ENCODE results near the gene C19orf25. TPM values are rescaled to one million over a fixed set of nuclear protein-coding genes. Genes with fewer than 3 reads are reported as not detected.

Gene C19orf25
- total and polyA plus RNA-seq, 10 of the 15 experiments (the other 5 are each of a cell fraction or from before 2014, with no cell fraction given) = 1.2 to 67.0 (median 25.6) TPM

- WGBS (ENCODE audit: insufficient coverage, insufficient replicate concordance, low lambda C conversion rate, missing lambda C conversion rate) = 85% methylated on average over 31 of the region's 36 CpGs
- ChIA-PET POLR2A (no interaction called here), CTCF (no interaction called here), RAD21 (ENCODE audit: unreplicated experiment) (no interaction called here), SMC1A (ENCODE audit: uncharacterized antibody, unreplicated experiment) (no interaction called here)
- Histone ChIP-seq H4K20me1 (ENCODE audit: control insufficient read depth, insufficient read depth) (no peaks in the 10 kb centered on the region), H3K9ac (ENCODE audit: control insufficient read depth, insufficient read depth, low read length) (no peak overlapping the region), H3K27me3 (replicated peaks in 1 of 2; ENCODE audit: control insufficient read depth in 2 of 2, insufficient read depth in 2 of 2, low read length in 1 of 2) (no peaks in the 10 kb centered on the region), H3K36me3 (ENCODE audit: control insufficient read depth in 2 of 2, insufficient read depth in 2 of 2, low read length in 1 of 2) (no peaks in the 10 kb centered on the region), H3K4me1 (ENCODE audit: control insufficient read depth, insufficient read depth, low read length) (no peaks in the 10 kb centered on the region), H2AFZ (ENCODE audit: control insufficient read depth, low read depth, low read length) (no peak overlapping the region), H3K4me2 (ENCODE audit: control insufficient read depth, insufficient read depth) (no peak overlapping the region), H3K27ac (ENCODE audit: control insufficient read depth, insufficient read depth) (no peak overlapping the region), H3K4me3 (no peak overlapping the region), H3K79me2 (ENCODE audit: control insufficient read depth, insufficient read depth, low read length) (peaks cover 8% of the 10 kb centered on the region), H3K9me3 (replicated peaks; ENCODE audit: control insufficient read depth, insufficient read depth, low read length) (no peaks in the 10 kb centered on the region)
- intact Hi-C loops (cut with micrococcal nuclease; ENCODE audit: unreplicated experiment) = no loop called here
- FAIRE-seq = no peak
- no peak for TF ChIP-seq ELK1 (IDR thresholded peaks at IDR 0.05; ENCODE audit: low read depth, low read length)
- TF ChIP-seq NR2C1 (IDR thresholded peaks at IDR 0.05) = no peak
- no peak for TF ChIP-seq PBX3 (IDR thresholded peaks at IDR 0.05; ENCODE audit: insufficient replicate concordance, low read depth, low read length)
- ATAC-seq = no peak
- no TSS peak for BruUV-seq (replicated peaks)
- DNase-seq (ENCODE audit: low read depth, low spot score) = no peak
- in situ Hi-C loops (cut with MboI) = no loop called here
Measured at GRCh38 chr19:1481893-1482360, 2.9 kb upstream of the C19orf25 start.

DNA sequence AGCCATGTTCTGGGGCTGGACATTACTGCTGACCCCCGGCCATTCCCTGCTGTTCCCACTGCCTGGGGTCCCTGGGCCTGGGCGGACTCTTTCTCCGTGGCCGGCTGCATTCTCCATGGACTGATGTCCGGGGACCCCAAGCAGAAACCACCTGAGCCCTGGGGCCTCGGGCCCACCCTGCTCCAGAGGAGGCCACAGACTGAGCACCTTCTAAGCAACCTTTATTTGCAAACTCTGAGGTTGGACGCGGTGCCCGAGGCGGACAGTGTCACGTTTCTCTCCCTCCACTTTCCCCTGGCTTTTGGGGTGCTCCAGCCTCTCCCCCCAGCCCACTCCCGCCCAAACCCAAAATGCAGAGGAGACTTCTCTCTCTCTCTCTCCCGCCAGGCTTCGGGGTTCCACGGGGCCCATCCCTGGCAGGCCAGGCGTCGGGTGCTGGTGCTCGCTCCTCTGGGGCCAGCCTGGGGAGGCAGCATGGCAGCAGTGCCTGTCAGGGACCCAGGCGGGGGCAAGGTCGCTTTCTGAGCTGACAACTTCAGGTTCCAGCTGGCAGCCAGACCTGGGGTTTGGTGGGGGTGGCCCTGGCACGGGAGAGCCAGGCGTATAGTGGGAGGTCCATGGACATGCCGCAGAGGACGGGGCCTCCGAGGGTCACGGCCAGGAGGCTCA, 2.3 kb upstream of the C19orf25 start:
- intact Hi-C loops (cut with micrococcal nuclease; ENCODE audit: unreplicated experiment) = no loop called here
- Histone ChIP-seq H3K4me2 (ENCODE audit: control insufficient read depth, insufficient read depth) (no peak overlapping the region), H3K9ac (ENCODE audit: control insufficient read depth, insufficient read depth, low read length) (no peak overlapping the region), H3K9me3 (replicated peaks; ENCODE audit: control insufficient read depth, insufficient read depth, low read length) (no peaks in the 10 kb centered on the region), H4K20me1 (ENCODE audit: control insufficient read depth, insufficient read depth) (no peaks in the 10 kb centered on the region), H3K4me3 (no peak overlapping the region), H3K36me3 (ENCODE audit: control insufficient read depth in 2 of 2, insufficient read depth in 2 of 2, low read length in 1 of 2) (no peaks in the 10 kb centered on the region), H3K4me1 (ENCODE audit: control insufficient read depth, insufficient read depth, low read length) (no peaks in the 10 kb centered on the region), H3K79me2 (ENCODE audit: control insufficient read depth, insufficient read depth, low read length) (peaks cover 8% of the 10 kb centered on the region), H3K27me3 (replicated peaks in 1 of 2; ENCODE audit: control insufficient read depth in 2 of 2, insufficient read depth in 2 of 2, low read length in 1 of 2) (no peaks in the 10 kb centered on the region), H2AFZ (ENCODE audit: control insufficient read depth, low read depth, low read length) (no peak overlapping the region), H3K27ac (ENCODE audit: control insufficient read depth, insufficient read depth) (no peak overlapping the region)
- DNase-seq (ENCODE audit: low read depth, low spot score) (no peak), ATAC-seq (no peak), FAIRE-seq (no peak)
- ChIA-PET CTCF (no interaction called here), POLR2A (no interaction called here), SMC1A (ENCODE audit: uncharacterized antibody, unreplicated experiment) (no interaction called here), RAD21 (ENCODE audit: unreplicated experiment) (no interaction called here)
- no TSS peak for BruUV-seq (replicated peaks)
- in situ Hi-C loops (cut with MboI) = no loop called here
- 70% methylated on average over 21 of the region's 26 CpGs for WGBS (ENCODE audit: insufficient coverage, insufficient replicate concordance, low lambda C conversion rate, missing lambda C conversion rate)
- TF ChIP-seq MEF2B (IDR thresholded peaks at IDR 0.05; ENCODE audit: partially characterized antibody, poor library complexity, severe bottlenecking) (no peak), SMC3 (IDR thresholded peaks at IDR 0.05; ENCODE audit: borderline replicate concordance, low read length) (no peak), RAD21 (IDR thresholded peaks at IDR 0.05; ENCODE audit: insufficient read depth, low read depth, low read length) (no peak), NR2F1 (conservative IDR thresholded peaks at IDR 0.05) (no peak), STAT1 (conservative IDR thresholded peaks at IDR 0.05) (no peak), SMAD1 (IDR thresholded peaks at IDR 0.05; ENCODE audit: low read depth, partially characterized antibody) (no peak), ASH2L (IDR thresholded peaks at IDR 0.05; ENCODE audit: borderline replicate concordance, low read depth) (no peak), BCL11A (IDR thresholded peaks at IDR 0.05; ENCODE audit: low read depth, low read length) (no peak), TCF7 (IDR thresholded peaks at IDR 0.05; ENCODE audit: borderline replicate concordance) (no peak), ZNF274 (IDR thresholded peaks at IDR 0.05; ENCODE audit: insufficient read depth, insufficient read length) (no peak)
- TF ChIP-seq, protein P1, sequence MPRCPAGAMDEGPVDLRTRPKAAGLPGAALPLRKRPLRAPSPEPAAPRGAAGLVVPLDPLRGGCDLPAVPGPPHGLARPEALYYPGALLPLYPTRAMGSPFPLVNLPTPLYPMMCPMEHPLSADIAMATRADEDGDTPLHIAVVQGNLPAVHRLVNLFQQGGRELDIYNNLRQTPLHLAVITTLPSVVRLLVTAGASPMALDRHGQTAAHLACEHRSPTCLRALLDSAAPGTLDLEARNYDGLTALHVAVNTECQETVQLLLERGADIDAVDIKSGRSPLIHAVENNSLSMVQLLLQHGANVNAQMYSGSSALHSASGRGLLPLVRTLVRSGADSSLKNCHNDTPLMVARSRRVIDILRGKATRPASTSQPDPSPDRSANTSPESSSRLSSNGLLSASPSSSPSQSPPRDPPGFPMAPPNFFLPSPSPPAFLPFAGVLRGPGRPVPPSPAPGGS (IDR thresholded peaks at IDR 0.05; ENCODE audit: borderline replicate concordance, insufficient read depth, low read depth, low read length, poor library complexity, severe bottlenecking) = no peak

All from GM12878 (cell line).